IMR-90 (cell line): ENCODE data around the gene HERC4. TPM values are rescaled to one million over a fixed set of nuclear protein-coding genes. Genes with fewer than 3 reads are reported as not detected.
A peak's percentile ranks its signal among the peaks of the same experiment; 100 is the strongest.

ENCODE experiments used
- ATAC-seq: fragments of 200-7000 bp; cut with Tn5 transposase; 2 replicates; pipeline ENCODE4 v1.9.1; 2020; ENCODE audit warnings: low read depth, mild to moderate bottlenecking, moderate library complexity
- BruUV-seq: library from RNA; stranded (reverse); fragments of 400-500 nt; replicated peaks from 2 replicates; lab custom pipeline; 2021; lab: Mats Ljungman, UMichigan
- CTCF ChIA-PET: fragments of 300-600 bp; formaldehyde crosslinking; extraction: SDS; loops from one replicate; lab custom pipeline; 2021; ENCODE audit warnings: antibody characterized with exemption; lab: Yijun Ruan, JAX
- POLR2A ChIA-PET: fragments of 300-600 bp; sonication (Branson Sonifier 250); formaldehyde crosslinking; loops from one replicate; lab custom pipeline; 2022; ENCODE audit warnings: antibody characterized with exemption; ENCODE audit not compliant: unreplicated experiment; lab: Charles Lee
- DNase-seq: peaks from one replicate; pipeline ENCODE4 v3.0.0; 2013
- H2AFZ ChIP-seq: replicated peaks from 2 replicates; pipeline ENCODE3; 2013; ENCODE audit warnings: low read length, mild to moderate bottlenecking; ENCODE audit not compliant: poor library complexity
- H2AK5ac ChIP-seq: 2 replicates; pipeline ENCODE4 v1.6.1; 2013; ENCODE audit warnings: low read depth, low read length, inconsistent platforms
- H2AK9ac ChIP-seq: replicated peaks from 2 replicates; pipeline ENCODE3; 2013; ENCODE audit warnings: mild to moderate bottlenecking, low read depth, low read length, moderate library complexity; ENCODE audit not compliant: poor library complexity
- H2BK120ac ChIP-seq: 2 replicates; pipeline ENCODE4 v1.6.1; 2013; ENCODE audit warnings: low read depth, low read length, inconsistent platforms
- H2BK15ac ChIP-seq: 3 replicates; pipeline ENCODE4 v1.6.1; 2013; ENCODE audit warnings: low read depth, low read length, inconsistent platforms
- H2BK20ac ChIP-seq: 2 replicates; pipeline ENCODE4 v1.6.1; 2013; ENCODE audit warnings: low read depth, mild to moderate bottlenecking, inconsistent platforms, low read length, moderate library complexity
- H2BK5ac ChIP-seq: 2 replicates; pipeline ENCODE4 v1.6.1; 2013; ENCODE audit warnings: mild to moderate bottlenecking, low read depth, low read length, inconsistent platforms; ENCODE audit not compliant: poor library complexity, severe bottlenecking
- H3K14ac ChIP-seq: replicated peaks from 2 replicates; pipeline ENCODE4 v1.6.1; 2013; ENCODE audit warnings: low read depth, low read length, inconsistent platforms
- H3K18ac ChIP-seq: 2 replicates; pipeline ENCODE4 v1.6.1; 2013; ENCODE audit warnings: low read depth, low read length, control low read depth
- H3K23ac ChIP-seq: 2 replicates; pipeline ENCODE4 v1.6.1; 2013; ENCODE audit warnings: low read depth, low read length, inconsistent platforms
- H3K27ac ChIP-seq: 2 replicates; pipeline ENCODE4 v1.5.1; 2013; ENCODE audit warnings: mild to moderate bottlenecking, control low read depth, low read length; ENCODE audit not compliant: insufficient read depth
- H3K27me3 ChIP-seq: 2 replicates; pipeline ENCODE4 v1.6.1; 2013; ENCODE audit warnings: low read length; ENCODE audit not compliant: control insufficient read depth, insufficient read depth
- H3K36me3 ChIP-seq: 2 replicates; pipeline ENCODE4 v1.6.1; 2013; ENCODE audit warnings: low read length, mixed read lengths; ENCODE audit not compliant: control insufficient read depth, insufficient read depth
- H3K4ac ChIP-seq: 2 replicates; pipeline ENCODE4 v1.6.1; 2013; ENCODE audit warnings: low read depth, low read length, inconsistent platforms
- H3K4me1 ChIP-seq: 2 replicates; pipeline ENCODE4 v1.6.1; 2013; ENCODE audit warnings: low read length, mixed read lengths; ENCODE audit not compliant: control insufficient read depth, insufficient read depth
- H3K4me2 ChIP-seq: 2 replicates; pipeline ENCODE4 v1.6.1; 2013; ENCODE audit warnings: low read depth, mild to moderate bottlenecking, control low read depth, low read length, moderate library complexity
- H3K4me3 ChIP-seq: 2 replicates; pipeline ENCODE4 v1.5.1; 2013; ENCODE audit warnings: low read depth, mild to moderate bottlenecking, control low read depth, low read length, moderate library complexity; ENCODE audit not compliant: insufficient read depth
- H3K56ac ChIP-seq: 2 replicates; pipeline ENCODE4 v1.6.1; 2013; ENCODE audit warnings: low read length, inconsistent platforms; ENCODE audit not compliant: insufficient read depth; ENCODE audit errors: extremely low read depth
- H3K79me1 ChIP-seq, 2 experiments: 2 replicates each; pipeline ENCODE4 v1.6.1; 2013; ENCODE audit warnings: low read length in 2 of 2, inconsistent platforms in 1 of 2, low read depth in 1 of 2
- H3K9ac ChIP-seq: 2 replicates; pipeline ENCODE4 v1.6.1; 2013; ENCODE audit warnings: low read depth, low read length, control low read depth
- H3K9me1 ChIP-seq: 2 replicates; pipeline ENCODE4 v1.6.1; 2013; ENCODE audit warnings: low read length, inconsistent platforms; ENCODE audit not compliant: insufficient read depth
- H3K9me3 ChIP-seq: 2 replicates; pipeline ENCODE4 v1.6.1; 2013; ENCODE audit warnings: low read length; ENCODE audit not compliant: control insufficient read depth, insufficient read depth
- H4K20me1 ChIP-seq: 2 replicates; pipeline ENCODE4 v1.6.1; 2013; ENCODE audit warnings: low read length, inconsistent platforms; ENCODE audit not compliant: insufficient read depth
- H4K5ac ChIP-seq: 2 replicates; pipeline ENCODE4 v1.6.1; 2013; ENCODE audit warnings: mild to moderate bottlenecking, low read depth, low read length, control low read depth
- H4K8ac ChIP-seq, 2 experiments: 2 replicates each; pipeline ENCODE4 v1.6.1; 2013; ENCODE audit warnings: low read depth in 2 of 2, low read length in 2 of 2, control low read depth in 1 of 2, inconsistent platforms in 1 of 2
- H4K91ac ChIP-seq: 2 replicates; pipeline ENCODE4 v1.6.1; 2013; ENCODE audit warnings: low read depth, low read length, inconsistent platforms; ENCODE audit not compliant: insufficient read depth
- CEBPB ChIP-seq: IDR thresholded peaks from 2 replicates; pipeline ENCODE4 v1.6.1; 2012; ENCODE audit warnings: low read depth, low read length, improper control_type of control experiment
- FOS ChIP-seq: fragments of 150-350 bp; IDR thresholded peaks from 2 replicates; pipeline ENCODE4 v1.6.1; 2016; ENCODE audit warnings: low read depth, low read length
- MAFK ChIP-seq: IDR thresholded peaks from 2 replicates; pipeline ENCODE4 v1.6.1; 2012; ENCODE audit warnings: low read depth, low read length, improper control_type of control experiment
- POLR2A ChIP-seq: IDR thresholded peaks from 2 replicates; pipeline ENCODE4 v1.6.1; 2012; ENCODE audit warnings: mild to moderate bottlenecking, low read depth, low read length
- RAD21 ChIP-seq: IDR thresholded peaks from 2 replicates; pipeline ENCODE4 v1.6.1; 2012; ENCODE audit warnings: low read length, improper control_type of control experiment
- WGBS, 2 experiments: methylation state at CpG; one replicate each; pipeline versions ENCODE4 v1.1.5 to v1.1.7; 2013; ENCODE audit warnings: missing lambda C conversion rate in 2 of 2; ENCODE audit not compliant: insufficient read length in 1 of 2; ENCODE audit errors: extremely low coverage in 2 of 2; 5-methylcytosine and 5-hydroxymethylcytosine counted together
- dilution Hi-C: fragments of 300-500 bp; cut with HindIII; formaldehyde crosslinking; loops from one replicate; pipeline ENCODE4 v1.14.3; 2018; ENCODE audit warnings: low sequenced_read_pairs; ENCODE audit not compliant: unreplicated experiment
- in situ Hi-C: fragments of 300-500 bp; cut with MboI; formaldehyde crosslinking; loops from 3 replicates; pipeline ENCODE4 v1.14.3; 2019; ENCODE audit warnings: low sequenced_read_pairs, inconsistent platforms, mixed read lengths
- intact Hi-C: fragments of 100-400 bp; cut with micrococcal nuclease; formaldehyde crosslinking; loops from 2 replicates; pipeline ENCODE4 v1.10.0; 2022
- polyA plus RNA-seq, 3 experiments: library from polyadenylated mRNA; depleted of rRNA; stranded (reverse); fragments of >200 nt; gene quantifications; 2 replicates each; pipeline ENCODE4 v1.2.3, GENCODE V29; 2012; ENCODE audit warnings: low replicate concordance in 1 of 3
- total RNA-seq: library from RNA; depleted of rRNA; stranded (reverse); fragments of >200 nt; gene quantifications from 2 replicates; pipeline ENCODE4 v1.2.3, GENCODE V29; 2012

The HERC4 gene
- total and polyA plus RNA-seq, 2 of the 4 experiments (the other 2 are of a cell fraction): 66.6 to 92.8 TPM

DNA sequence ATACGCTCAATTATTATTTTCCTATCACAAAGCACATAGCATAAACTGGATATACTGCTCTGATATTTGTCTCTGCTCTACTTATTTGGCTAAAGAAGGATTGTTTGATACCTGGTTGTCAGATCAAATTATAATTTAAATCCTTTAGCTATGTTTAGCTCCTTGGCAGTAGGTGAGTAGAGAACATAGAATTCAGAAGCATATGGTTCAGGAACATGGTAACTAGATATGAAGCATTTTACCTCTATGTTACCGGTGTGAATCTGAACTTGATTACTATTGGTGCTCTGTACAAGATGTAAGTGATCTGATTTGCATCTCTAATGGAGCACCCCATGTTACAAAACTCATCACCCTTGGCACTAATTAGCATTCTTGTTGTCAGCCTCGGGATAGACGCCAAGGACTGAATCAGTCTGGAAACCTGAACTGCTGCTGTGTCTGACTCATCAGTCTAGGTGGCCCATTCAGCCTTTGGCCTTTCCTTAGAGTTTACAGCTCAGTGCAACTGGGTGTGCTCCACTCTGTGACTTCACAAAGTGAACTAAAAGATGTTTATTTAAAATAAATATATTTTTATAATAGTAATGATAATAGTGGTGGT, 21.9 kb upstream of the HERC4 start:
- H3K4me2 ChIP-seq: peak overlapping the region; percentile 20; the same call in 1 of the 2 replicates
- ATAC-seq: peak; percentile 69
- dilution Hi-C loops: no loop called here

More for the DNA sequence above, 21.9 kb upstream of the HERC4 start:
- Histone ChIP-seq H2AK9ac (no peak overlapping the region), H4K91ac (peak overlapping the region; percentile 50), H4K5ac (no peak overlapping the region; the same call in 1 of the 2 replicates), H3K27ac (no peak overlapping the region), H3K23ac (0 out of 2 replicates have a peak overlapping the region, but pooled peaks have one; percentile 15), H2BK120ac (peak overlapping the region; percentile 79), H3K4ac (peak overlapping the region; percentile 59; the same call in 1 of the 2 replicates), H3K4me3 (no peak overlapping the region), H3K14ac (no peak overlapping the region), H3K4me1 (peaks cover 19% of the 10 kb centered on the region), H2BK20ac (peak overlapping the region; percentile 86; the same call in 1 of the 2 replicates), H2AK5ac (peak overlapping the region; percentile 53; the same call in 1 of the 2 replicates), H2BK5ac (peak overlapping the region; percentile 97), H3K9me3 (no peaks in the 10 kb centered on the region), H2BK15ac (0 out of 3 replicates have a peak overlapping the region, but pooled peaks have one; percentile 35), H3K56ac (peak overlapping the region; percentile 2; the same call in 1 of the 2 replicates), H2AFZ (no peak overlapping the region), H3K27me3 (no peaks in the 10 kb centered on the region), H4K8ac (peak overlapping the region in 1 of 2 experiments; percentile 75; a peak in 3 of 4 replicates), H3K9ac (no peak overlapping the region), H3K36me3 (no peaks in the 10 kb centered on the region), H4K20me1 (no peaks in the 10 kb centered on the region), H3K18ac (peak overlapping the region; percentile 25; the same call in 1 of the 2 replicates), H3K79me1 (peaks cover 0 to 6% of the 10 kb centered on the region in 2 experiments; a peak in 2 of 4 replicates), H3K9me1 (peaks cover 5% of the 10 kb centered on the region; the same call in 1 of the 2 replicates)
- BruUV-seq: no TSS peak
- TF ChIP-seq POLR2A (no peak), FOS (peak; percentile 91), CEBPB (peak; percentile 48; the same call in 1 of the 2 replicates), RAD21 (no peak), MAFK (no peak)
- in situ Hi-C loops (no loop called here), intact Hi-C loops (no loop called here)
- ChIA-PET POLR2A (interaction anchor here (0.6 to 0.7 kb wide), 2 partner anchors 12 to 37 kb away, joined by 3 read pairs; partner anchors contain the start of gene MYPN), CTCF (no interaction called here)
- WGBS, 2 experiments: 0% methylated on average over 2 of the region's 4 CpGs; no CpG with 5 or more reads in 1 of the 2 experiments
- DNase-seq: peak; percentile 95
